Upper lobe of right lung (tissue), 1 donor: ENCODE data around the gene PLEKHO2. TPM values are rescaled to one million over a fixed set of nuclear protein-coding genes. Genes with fewer than 3 reads are reported as not detected.
"Not testable (repeated sequence)": the region's sequence is repeated elsewhere in the genome, so short reads cannot be mapped to it uniquely, and the experiment has no call there.

ENCODE experiments used
- ATAC-seq: fragments of 200-7000 bp; cut with Tn5 transposase; one replicate; pipeline ENCODE4 v1.9.1; 2020; ENCODE audit warnings: mild to moderate bottlenecking, moderate library complexity
- DNase-seq: peaks from one replicate; pipeline ENCODE4 v3.0.0-alpha.2; 2020
- H3K27ac ChIP-seq: fragments of 200-600 bp; one replicate; pipeline ENCODE4 v1.8.0; 2022
- H3K27me3 ChIP-seq: fragments of 200-600 bp; one replicate; pipeline ENCODE4 v1.8.0; 2022; ENCODE audit warnings: mild to moderate bottlenecking
- H3K36me3 ChIP-seq: fragments of 200-600 bp; one replicate; pipeline ENCODE4 v1.8.0; 2022
- H3K4me1 ChIP-seq: fragments of 200-600 bp; one replicate; pipeline ENCODE4 v1.8.0; 2022
- H3K4me3 ChIP-seq: fragments of 200-600 bp; one replicate; pipeline ENCODE4 v1.8.0; 2022; ENCODE audit warnings: mild to moderate bottlenecking
- H3K9me3 ChIP-seq: fragments of 200-600 bp; one replicate; pipeline ENCODE4 v1.8.0; 2022
- intact Hi-C: fragments of 100-400 bp; cut with DNase I; formaldehyde crosslinking; loops from one replicate; pipeline ENCODE4 v1.11.0; 2022
- total RNA-seq: library from RNA; stranded (reverse); fragmentation: NEBNext Ultra II Directional; extraction: Animal tissue kit (Norgen Biotek cat#: 25700); gene quantifications from one replicate; pipeline ENCODE4 v1.2.1, GENCODE V29; 2021
- TF ChIP-seq, protein P1 (sequence below): fragments of 200-600 bp; IDR thresholded peaks from one replicate; pipeline ENCODE4 v1.8.0; 2022; ENCODE audit warnings: antibody characterized with exemption
- donor health status: DM: no; HTN: yes; CAD: no; lungs with severe emphysema.

Gene PLEKHO2
- total RNA-seq, 1 donor from 2014 or later = 62.8 TPM

DNA sequence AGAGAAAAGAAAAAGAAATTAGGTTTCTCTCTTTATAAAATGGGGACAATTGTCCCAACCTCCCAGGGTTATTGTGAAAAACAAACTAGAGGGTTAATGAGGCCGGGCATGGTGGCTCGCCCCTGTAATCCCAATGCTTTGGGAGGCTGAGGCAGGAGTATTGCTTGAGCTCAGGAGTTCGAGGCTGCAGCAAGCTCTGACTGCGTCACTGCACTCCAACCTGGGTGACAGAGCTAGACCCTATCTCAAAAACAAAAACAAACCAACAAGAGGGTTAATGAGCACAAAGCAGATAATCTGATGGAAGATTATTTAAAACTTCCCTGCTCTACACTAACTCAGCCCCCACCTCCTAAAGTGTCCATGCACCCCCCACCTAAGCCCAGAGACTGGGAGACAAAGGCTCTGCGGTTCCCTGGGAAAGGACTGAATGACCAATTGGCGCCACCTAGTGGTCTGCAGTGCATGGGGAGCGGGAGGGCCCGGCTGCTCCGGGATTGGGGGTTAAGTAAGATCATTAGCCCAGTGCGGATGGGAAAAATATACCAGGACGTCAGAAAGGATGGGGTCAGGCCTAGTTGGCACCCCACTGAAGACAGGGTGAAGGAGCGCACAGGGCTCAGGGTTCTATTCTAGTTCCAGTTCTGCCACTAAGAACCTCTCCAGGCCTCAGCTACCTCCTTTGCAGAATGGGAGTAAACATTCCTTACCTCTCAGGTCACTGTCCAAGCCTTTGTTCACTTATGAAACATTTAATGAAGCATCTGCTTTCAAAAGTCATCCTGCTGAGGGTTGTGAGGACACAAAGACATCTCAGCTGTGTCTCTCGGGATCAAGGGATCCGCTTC is 31.8 kb upstream of the PLEKHO2 start:
- peak; percentile 86 for DNase-seq
- TF ChIP-seq, protein P1, sequence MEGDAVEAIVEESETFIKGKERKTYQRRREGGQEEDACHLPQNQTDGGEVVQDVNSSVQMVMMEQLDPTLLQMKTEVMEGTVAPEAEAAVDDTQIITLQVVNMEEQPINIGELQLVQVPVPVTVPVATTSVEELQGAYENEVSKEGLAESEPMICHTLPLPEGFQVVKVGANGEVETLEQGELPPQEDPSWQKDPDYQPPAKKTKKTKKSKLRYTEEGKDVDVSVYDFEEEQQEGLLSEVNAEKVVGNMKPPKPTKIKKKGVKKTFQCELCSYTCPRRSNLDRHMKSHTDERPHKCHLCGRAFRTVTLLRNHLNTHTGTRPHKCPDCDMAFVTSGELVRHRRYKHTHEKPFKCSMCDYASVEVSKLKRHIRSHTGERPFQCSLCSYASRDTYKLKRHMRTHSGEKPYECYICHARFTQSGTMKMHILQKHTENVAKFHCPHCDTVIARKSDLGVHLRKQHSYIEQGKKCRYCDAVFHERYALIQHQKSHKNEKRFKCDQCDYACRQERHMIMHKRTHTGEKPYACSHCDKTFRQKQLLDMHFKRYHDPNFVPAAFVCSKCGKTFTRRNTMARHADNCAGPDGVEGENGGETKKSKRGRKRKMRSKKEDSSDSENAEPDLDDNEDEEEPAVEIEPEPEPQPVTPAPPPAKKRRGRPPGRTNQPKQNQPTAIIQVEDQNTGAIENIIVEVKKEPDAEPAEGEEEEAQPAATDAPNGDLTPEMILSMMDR = peak; percentile 88
- Histone ChIP-seq H3K4me1 (no peaks in the 10 kb centered on the region), H3K9me3 (no peaks in the 10 kb centered on the region), H3K4me3 (no peak overlapping the region), H3K27ac (no peak overlapping the region), H3K36me3 (no peaks in the 10 kb centered on the region), H3K27me3 (no peaks in the 10 kb centered on the region)
- ATAC-seq = peak; percentile 92
- intact Hi-C loops = loop anchor here (5.0 to 10.0 kb wide), 2 partner anchors 78 to 125 kb away; no protein-coding TSS in a partner anchor

DNA sequence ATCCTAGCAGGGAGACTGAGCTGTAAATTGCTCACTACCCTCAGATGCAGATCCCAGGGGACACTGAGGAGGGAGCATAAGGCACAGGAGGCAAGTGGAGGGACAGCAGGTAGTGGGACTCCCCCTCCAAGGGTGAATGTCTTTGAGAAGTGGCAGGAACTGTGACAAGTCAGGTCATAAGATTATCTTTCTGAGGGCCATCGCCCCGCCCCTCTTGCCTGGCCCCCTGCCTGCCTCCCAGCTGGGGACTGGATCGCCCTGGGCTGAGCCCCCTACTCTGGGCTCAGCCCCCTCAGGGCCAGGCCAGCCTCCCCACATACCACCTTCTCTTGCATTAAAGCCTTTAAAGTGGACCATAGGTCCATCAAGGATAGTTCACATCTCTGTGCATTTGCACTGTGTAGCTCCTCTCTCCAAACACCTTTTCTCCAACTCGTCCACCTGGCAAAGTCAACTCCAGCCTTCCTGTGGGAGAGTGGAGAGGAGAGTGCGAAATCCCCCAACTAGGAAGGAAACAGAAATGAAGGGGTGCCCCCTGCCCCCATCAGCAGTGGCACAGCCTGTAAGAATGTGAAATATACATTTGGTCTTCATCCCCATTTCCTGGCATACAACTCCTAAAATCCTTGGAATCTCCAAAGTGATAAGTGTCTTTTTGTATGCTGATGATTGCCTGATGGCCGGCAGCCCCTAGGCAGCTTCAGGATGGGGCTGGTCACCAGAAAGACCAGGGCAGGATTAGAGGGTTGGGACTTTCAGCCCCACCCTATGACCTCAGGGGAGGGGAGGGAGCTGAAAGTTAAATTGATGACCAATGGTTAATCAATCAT is 31.0 kb upstream of the PLEKHO2 start:
- no peak overlapping the region for H3K27ac ChIP-seq
- no peaks in the 10 kb centered on the region for H3K4me1 ChIP-seq
- DNase-seq (no peak), ATAC-seq (no peak)
- H3K36me3 ChIP-seq = no peaks in the 10 kb centered on the region
- TF ChIP-seq, protein P1 = no peak
- no peaks in the 10 kb centered on the region for H3K27me3 ChIP-seq
- H3K4me3 ChIP-seq = no peak overlapping the region
- intact Hi-C loops = loop anchor here (10.0 kb wide), 1 partner anchor 126 kb away; no protein-coding TSS in a partner anchor
- no peaks in the 10 kb centered on the region for H3K9me3 ChIP-seq

DNA sequence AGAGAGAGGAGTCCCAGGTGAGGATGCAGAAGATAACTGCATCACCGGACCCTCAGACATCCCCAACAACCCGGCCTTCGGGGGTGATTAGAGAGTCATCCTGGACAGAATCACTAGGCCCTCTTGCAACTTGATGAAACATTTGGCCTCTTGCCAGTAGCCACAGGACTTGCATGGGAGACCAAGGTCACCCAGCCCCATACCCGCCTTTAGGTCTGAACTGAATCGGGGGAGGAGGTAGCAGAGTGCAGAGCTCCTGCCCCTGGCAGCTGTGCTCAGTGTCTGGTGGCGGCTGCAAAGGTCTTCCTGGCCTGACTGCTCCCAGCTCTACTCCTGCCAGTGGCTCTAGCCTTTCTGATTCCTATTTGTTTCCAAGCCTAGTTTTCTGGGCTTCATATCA is 28.6 kb upstream of the PLEKHO2 start:
- Histone ChIP-seq H3K27me3 (no peaks in the 10 kb centered on the region), H3K36me3 (no peaks in the 10 kb centered on the region), H3K4me1 (no peaks in the 10 kb centered on the region), H3K4me3 (no peak overlapping the region), H3K27ac (no peak overlapping the region), H3K9me3 (no peaks in the 10 kb centered on the region)
- TF ChIP-seq, protein P1 = no peak
- DNase-seq (no peak), ATAC-seq (no peak)
- intact Hi-C loops = loop anchor here (10.0 kb wide), 1 partner anchor 128 kb away; no protein-coding TSS in a partner anchor

DNA sequence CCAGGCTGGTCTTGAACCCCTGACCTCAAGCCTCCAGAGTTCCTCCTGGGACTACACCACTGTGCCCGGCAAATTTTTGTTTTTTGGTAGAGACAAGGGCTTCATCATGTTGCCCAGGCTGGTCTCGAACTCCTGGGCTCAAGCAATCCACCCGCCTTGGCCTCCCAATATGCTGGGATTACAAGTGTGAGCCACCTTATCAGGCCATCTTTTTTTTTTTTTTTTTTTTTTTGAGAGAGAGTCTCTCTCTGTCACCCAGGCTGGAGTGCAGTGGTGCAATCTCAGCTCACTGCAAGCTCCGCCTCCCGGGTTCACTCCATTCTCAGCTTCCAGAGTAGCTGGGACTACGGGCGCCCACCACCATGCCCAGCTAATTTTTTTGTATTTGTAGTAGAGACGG is 27.4 kb upstream of the PLEKHO2 start:
- H3K4me3 ChIP-seq, H3K36me3 ChIP-seq, H3K27me3 ChIP-seq, ATAC-seq, DNase-seq, H3K9me3 ChIP-seq, H3K27ac ChIP-seq, H3K4me1 ChIP-seq: not testable (repeated sequence)
- intact Hi-C loops = loop anchor here (10.0 kb wide), 1 partner anchor 129 kb away; no protein-coding TSS in a partner anchor

DNA sequence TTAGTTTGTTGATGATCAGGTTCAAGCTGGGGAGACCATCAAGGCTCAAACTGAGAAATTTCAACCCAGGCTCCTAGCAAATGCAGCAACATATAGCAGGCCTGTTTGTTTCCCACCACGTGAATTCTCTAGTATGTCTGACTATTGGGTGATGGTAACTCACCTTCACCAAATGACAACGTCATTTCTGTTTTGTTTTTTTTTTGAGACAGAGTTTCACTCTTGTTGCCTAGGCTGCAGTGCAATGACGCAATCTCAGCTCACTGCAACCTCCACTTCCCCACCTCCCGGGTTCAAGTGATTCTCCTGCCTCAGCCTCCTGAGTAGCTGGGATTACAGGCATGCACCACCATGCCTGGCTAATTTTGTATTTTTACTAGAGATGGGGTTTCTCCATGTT is 26.8 kb upstream of the PLEKHO2 start:
- intact Hi-C loops = loop anchor here (10.0 kb wide), 1 partner anchor 130 kb away; no protein-coding TSS in a partner anchor
- not testable (repeated sequence) for ATAC-seq, H3K36me3 ChIP-seq, H3K4me3 ChIP-seq, H3K4me1 ChIP-seq, H3K27me3 ChIP-seq, DNase-seq, H3K9me3 ChIP-seq, H3K27ac ChIP-seq

DNA sequence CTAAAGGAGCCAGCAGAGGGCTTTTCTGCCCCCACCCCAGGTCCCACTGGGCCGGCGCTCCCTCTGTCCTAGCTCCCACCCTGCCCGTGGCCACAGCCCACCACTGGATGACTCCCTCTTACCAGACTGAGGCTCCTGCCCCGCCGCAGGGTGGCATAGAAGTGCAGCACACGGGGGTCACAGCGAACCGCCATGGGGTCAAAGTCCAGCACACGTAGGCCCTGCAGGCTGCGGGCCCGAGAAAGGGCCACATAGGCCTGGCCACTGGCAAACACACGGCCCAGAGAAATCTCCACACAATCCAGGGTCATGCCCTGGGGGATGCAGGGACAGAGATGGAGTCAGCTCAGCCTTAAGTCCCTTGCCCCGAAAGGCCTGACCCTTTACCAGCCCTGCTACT is 25.3 kb upstream of the PLEKHO2 start:
- no peak overlapping the region for H3K4me3 ChIP-seq
- DNase-seq (no peak), ATAC-seq (no peak)
- TF ChIP-seq, protein P1 = no peak
- H3K27me3 ChIP-seq = no peaks in the 10 kb centered on the region
- H3K9me3 ChIP-seq = no peaks in the 10 kb centered on the region
- H3K4me1 ChIP-seq = no peaks in the 10 kb centered on the region
- intact Hi-C loops = loop anchor here (10.0 kb wide), 1 partner anchor 132 kb away; no protein-coding TSS in a partner anchor
- no peak overlapping the region for H3K27ac ChIP-seq
- H3K36me3 ChIP-seq = no peaks in the 10 kb centered on the region
